ENCODE measurements around the gene TMEM151B. TPM values are rescaled to one million over a fixed set of nuclear protein-coding genes. Genes with fewer than 3 reads are reported as not detected.

The TMEM151B gene
- total and polyA plus RNA-seq, 2 of the 13 experiments (the other 11 are each of a cell fraction or from before 2014, with no cell fraction given): not detected

- TF ChIP-seq RAD21 (CRISPR knock-in tag; IDR thresholded peaks at IDR 0.05): peak; percentile 22; the same call in 1 of the 2 replicates
- peak; percentile 19 for TF ChIP-seq SRSF1 (optimal IDR thresholded peaks at IDR 0.05; ENCODE audit: low read depth, low read length)
- TF ChIP-seq TP53 (CRISPR knock-in tag; conservative IDR thresholded peaks at IDR 0.05): peak; percentile 85
- peak; percentile 77; the same call in 1 of the 2 replicates for TF ChIP-seq FOXP4 (CRISPR knock-in tag; IDR thresholded peaks at IDR 0.05)
- peak; percentile 42 for TF ChIP-seq ZBTB33 (CRISPR knock-in tag; IDR thresholded peaks at IDR 0.05)
- TF ChIP-seq ZKSCAN1 (IDR thresholded peaks at IDR 0.05; ENCODE audit: low read length): peak; percentile 77; the same call in 1 of the 2 replicates
- 0 out of 2 replicates have a peak, but pooled peaks have one; percentile 28 for TF ChIP-seq PAX8 (CRISPR knock-in tag; IDR thresholded peaks at IDR 0.05; ENCODE audit: borderline replicate concordance)
- TF ChIP-seq ZFX (CRISPR knock-in tag; IDR thresholded peaks at IDR 0.05; ENCODE audit: low read depth): peak; percentile 63; the same call in 1 of the 2 replicates
- peak; percentile 87; the same call in 1 of the 2 replicates for TF ChIP-seq DNMT3B (CRISPR knock-in tag; conservative IDR thresholded peaks at IDR 0.05)
- 0 out of 2 replicates have a peak, but pooled peaks have one; percentile 47 for TF ChIP-seq ZNF614 (CRISPR knock-in tag; IDR thresholded peaks at IDR 0.05; ENCODE audit: borderline replicate concordance)
- 0 out of 2 replicates have a peak, but pooled peaks have one; percentile 31 for TF ChIP-seq CHD4 (IDR thresholded peaks at IDR 0.05; ENCODE audit: borderline replicate concordance, low read length)
- no peak for TF ChIP-seq ARID2 (CRISPR knock-in tag; IDR thresholded peaks at IDR 0.05; ENCODE audit: borderline replicate concordance)
- peak; percentile 66; the same call in 1 of the 2 replicates for TF ChIP-seq ZNF772 (CRISPR knock-in tag; IDR thresholded peaks at IDR 0.05)
- peak; percentile 63 for TF ChIP-seq ZNF777 (CRISPR knock-in tag; IDR thresholded peaks at IDR 0.05)
- TF ChIP-seq ATF1 (CRISPR knock-in tag; IDR thresholded peaks at IDR 0.05): peak; percentile 77
- TF ChIP-seq ZNF639 (CRISPR knock-in tag; conservative IDR thresholded peaks at IDR 0.05): peak; percentile 7; the same call in 1 of the 2 replicates
- 0 out of 2 replicates have a peak, but pooled peaks have one; percentile 53 for TF ChIP-seq FOXM1 (CRISPR knock-in tag; IDR thresholded peaks at IDR 0.05)
- TF ChIP-seq FOXA1 (IDR thresholded peaks at IDR 0.05): no peak
- peak; percentile 64 for TF ChIP-seq FOXA1 (CRISPR knock-in tag; IDR thresholded peaks at IDR 0.05)
- 0 out of 2 replicates have a peak, but pooled peaks have one; percentile 57 for TF ChIP-seq ZSCAN9 (CRISPR knock-in tag; IDR thresholded peaks at IDR 0.05; ENCODE audit: borderline replicate concordance)
Measured at GRCh38 chr6:44246663-44247337, 23.4 kb upstream of the TMEM151B start, which contains the start of gene HSP90AB1 (continued).

Data from HepG2 (cell line).